Measurements from ENCODE around the gene CCDC92. TPM values are rescaled to one million over a fixed set of nuclear protein-coding genes. Genes with fewer than 3 reads are reported as not detected.

Gene CCDC92
- total RNA-seq, 1 experiment from 2014 or later, result 16.8 TPM

DNA sequence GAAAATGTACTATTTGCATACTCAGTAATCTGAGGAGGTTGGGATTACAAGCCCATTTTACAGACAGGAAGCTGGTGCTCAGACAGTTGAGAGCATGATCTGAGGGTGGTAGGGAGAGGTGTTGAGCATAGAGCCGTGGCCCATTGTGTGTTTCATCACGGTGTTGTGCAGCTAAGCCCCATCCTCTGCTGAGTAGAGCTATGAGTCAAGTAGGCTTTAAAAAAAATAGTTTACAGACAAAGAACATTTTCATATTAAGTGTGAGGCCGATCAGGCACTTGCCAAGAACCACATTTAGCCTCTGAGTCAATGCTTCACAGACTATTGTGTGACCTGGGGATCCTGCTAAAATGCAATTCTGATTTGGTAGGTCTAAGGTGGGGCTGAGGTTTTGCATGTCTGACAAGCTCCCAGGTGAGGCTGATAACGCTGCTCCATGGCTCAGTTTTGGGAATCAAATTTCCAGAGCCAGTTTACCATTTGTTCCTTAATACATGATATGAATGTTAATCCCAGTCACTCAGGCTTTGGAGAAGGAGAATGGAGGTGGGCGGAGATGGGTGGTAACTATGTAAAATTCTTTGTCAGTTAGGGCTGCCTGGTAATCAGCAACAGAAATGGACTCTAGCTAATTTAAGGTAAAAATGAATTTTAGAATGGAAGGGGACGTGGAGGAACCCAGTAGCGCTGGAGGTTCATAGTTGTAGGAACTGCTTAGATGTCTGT is 22.6 kb upstream of the CCDC92 start:
- Histone ChIP-seq H3K4me3 (ENCODE audit: low read depth, low read length) (no peak overlapping the region), H3K4me1 (peaks cover 20% of the 10 kb centered on the region), H3K9me3 (no peaks in the 10 kb centered on the region), H3K36me3 (ENCODE audit: control insufficient read depth, insufficient read depth, low read length) (peaks cover 3% of the 10 kb centered on the region; the same call in 1 of the 2 replicates), H3K27me3 (replicated peaks; ENCODE audit: control insufficient read depth, insufficient read depth, low read length) (no peaks in the 10 kb centered on the region)
- Mint-ChIP-seq H3K27me3 (ENCODE audit: insufficient read depth, unreplicated experiment) (no peaks in the 10 kb centered on the region), H3K4me3 (ENCODE audit: unreplicated experiment) (no peak overlapping the region), H3K4me1 (ENCODE audit: low read depth, unreplicated experiment) (peaks cover 12% of the 10 kb centered on the region), H3K36me3 (ENCODE audit: insufficient read depth, unreplicated experiment) (peaks cover 37% of the 10 kb centered on the region), H3K9me3 (ENCODE audit: unreplicated experiment) (no peaks in the 10 kb centered on the region), H3K27ac (ENCODE audit: unreplicated experiment) (peak overlapping the region; percentile 20)
- BruUV-seq (replicated peaks), result no TSS peak
- TF ChIP-seq, protein P1, sequence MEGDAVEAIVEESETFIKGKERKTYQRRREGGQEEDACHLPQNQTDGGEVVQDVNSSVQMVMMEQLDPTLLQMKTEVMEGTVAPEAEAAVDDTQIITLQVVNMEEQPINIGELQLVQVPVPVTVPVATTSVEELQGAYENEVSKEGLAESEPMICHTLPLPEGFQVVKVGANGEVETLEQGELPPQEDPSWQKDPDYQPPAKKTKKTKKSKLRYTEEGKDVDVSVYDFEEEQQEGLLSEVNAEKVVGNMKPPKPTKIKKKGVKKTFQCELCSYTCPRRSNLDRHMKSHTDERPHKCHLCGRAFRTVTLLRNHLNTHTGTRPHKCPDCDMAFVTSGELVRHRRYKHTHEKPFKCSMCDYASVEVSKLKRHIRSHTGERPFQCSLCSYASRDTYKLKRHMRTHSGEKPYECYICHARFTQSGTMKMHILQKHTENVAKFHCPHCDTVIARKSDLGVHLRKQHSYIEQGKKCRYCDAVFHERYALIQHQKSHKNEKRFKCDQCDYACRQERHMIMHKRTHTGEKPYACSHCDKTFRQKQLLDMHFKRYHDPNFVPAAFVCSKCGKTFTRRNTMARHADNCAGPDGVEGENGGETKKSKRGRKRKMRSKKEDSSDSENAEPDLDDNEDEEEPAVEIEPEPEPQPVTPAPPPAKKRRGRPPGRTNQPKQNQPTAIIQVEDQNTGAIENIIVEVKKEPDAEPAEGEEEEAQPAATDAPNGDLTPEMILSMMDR (IDR thresholded peaks at IDR 0.05; ENCODE audit: insufficient read depth in 1 of 2, low read depth in 1 of 2, low read length in 1 of 2, severe bottlenecking in 1 of 2, unreplicated experiment in 1 of 2), result no peak
- ChIA-PET CTCF (no interaction called here), POLR2A (no interaction called here)
- intact Hi-C loops (cut with micrococcal nuclease; ENCODE audit: unreplicated experiment), result no loop called here
- no peak for DNase-seq

DNA sequence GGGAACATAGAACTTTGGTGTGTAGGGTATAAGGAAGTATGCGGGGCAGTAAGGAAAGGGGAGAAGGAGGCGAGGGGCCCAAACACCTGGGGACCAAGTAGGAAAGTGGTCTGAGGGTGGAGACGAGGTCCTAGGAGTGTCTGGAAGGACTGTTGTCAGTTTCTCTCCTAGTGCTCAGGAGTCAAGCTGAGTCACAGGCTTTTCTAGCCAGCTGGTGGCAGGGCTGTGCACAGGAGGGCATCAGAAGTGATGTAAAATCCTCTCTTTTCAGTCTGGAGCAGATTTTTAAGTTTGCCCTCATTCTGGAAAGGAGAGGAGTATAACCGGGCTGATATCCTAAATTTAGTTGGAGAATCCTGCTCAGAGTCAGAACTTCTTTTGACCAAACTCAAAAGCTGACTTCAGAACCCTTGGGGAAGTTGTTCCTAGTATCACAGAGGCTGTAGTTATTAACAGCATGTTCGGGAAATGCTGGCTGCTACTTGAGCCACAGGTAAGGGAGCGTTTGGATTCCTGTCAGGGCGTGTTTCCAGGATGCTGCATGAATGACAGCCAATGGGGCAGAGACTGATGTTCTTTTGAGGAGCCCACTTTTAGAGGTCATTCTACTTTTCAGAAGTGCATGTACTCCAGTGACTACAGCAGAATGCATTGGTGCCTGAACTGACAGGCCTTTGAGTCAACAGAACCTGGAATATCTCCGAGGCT is 19.6 kb upstream of the CCDC92 start:
- peaks cover 25% of the 10 kb centered on the region for H3K4me1 Mint-ChIP-seq (ENCODE audit: low read depth, unreplicated experiment)
- DNase-seq, result no peak
- no peaks in the 10 kb centered on the region for H3K27me3 Mint-ChIP-seq (ENCODE audit: insufficient read depth, unreplicated experiment)
- Histone ChIP-seq H3K36me3 (ENCODE audit: control insufficient read depth, insufficient read depth, low read length) (peaks cover 5% of the 10 kb centered on the region; the same call in 1 of the 2 replicates), H3K4me3 (ENCODE audit: low read depth, low read length) (no peak overlapping the region), H3K4me1 (peaks cover 35% of the 10 kb centered on the region), H3K9me3 (no peaks in the 10 kb centered on the region), H3K27me3 (replicated peaks; ENCODE audit: control insufficient read depth, insufficient read depth, low read length) (no peaks in the 10 kb centered on the region)
- POLR2A ChIA-PET, result no interaction called here
- no peak overlapping the region for H3K4me3 Mint-ChIP-seq (ENCODE audit: unreplicated experiment)
- BruUV-seq (replicated peaks), result no TSS peak
- TF ChIP-seq, protein P1 (IDR thresholded peaks at IDR 0.05; ENCODE audit: insufficient read depth in 1 of 2, low read depth in 1 of 2, low read length in 1 of 2, severe bottlenecking in 1 of 2, unreplicated experiment in 1 of 2), result no peak
- CTCF ChIA-PET, result no interaction called here
- H3K9me3 Mint-ChIP-seq (ENCODE audit: unreplicated experiment), result no peaks in the 10 kb centered on the region
- peaks cover 63% of the 10 kb centered on the region for H3K36me3 Mint-ChIP-seq (ENCODE audit: insufficient read depth, unreplicated experiment)
- intact Hi-C loops (cut with micrococcal nuclease; ENCODE audit: unreplicated experiment), result no loop called here
- H3K27ac Mint-ChIP-seq (ENCODE audit: unreplicated experiment), result no peak overlapping the region

DNA sequence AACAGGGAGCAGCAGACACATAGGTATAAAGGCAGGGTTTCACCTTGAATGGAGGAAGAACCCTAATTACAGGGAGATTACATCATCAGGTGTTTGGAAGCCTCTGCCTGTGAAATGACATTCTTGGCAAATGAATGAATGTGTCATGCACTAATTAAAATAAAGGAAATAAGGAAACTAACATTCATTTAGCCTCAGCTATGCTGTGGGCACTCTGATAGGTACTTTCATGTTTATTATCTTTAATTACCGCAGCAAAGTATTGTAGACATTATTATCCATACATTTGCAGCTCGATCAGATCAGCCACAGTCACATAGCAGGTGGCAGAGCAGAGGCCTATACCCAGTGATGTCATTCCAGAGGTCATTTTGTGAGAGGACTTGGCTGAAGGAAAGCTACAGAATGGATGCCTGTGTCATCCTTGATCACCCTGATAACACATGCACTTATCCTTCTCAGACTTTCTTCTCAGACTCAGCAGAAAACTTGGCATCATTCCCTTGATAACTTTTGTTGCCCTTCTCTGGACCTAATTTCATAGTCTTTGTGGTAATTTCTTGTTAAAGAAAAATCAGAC is 18.8 kb upstream of the CCDC92 start:
- Histone ChIP-seq H3K36me3 (ENCODE audit: control insufficient read depth, insufficient read depth, low read length) (peaks cover 5% of the 10 kb centered on the region; the same call in 1 of the 2 replicates), H3K4me1 (peaks cover 35% of the 10 kb centered on the region), H3K9me3 (no peaks in the 10 kb centered on the region), H3K4me3 (ENCODE audit: low read depth, low read length) (no peak overlapping the region), H3K27me3 (replicated peaks; ENCODE audit: control insufficient read depth, insufficient read depth, low read length) (no peaks in the 10 kb centered on the region)
- ChIA-PET CTCF (no interaction called here), POLR2A (no interaction called here)
- Mint-ChIP-seq H3K27me3 (ENCODE audit: insufficient read depth, unreplicated experiment) (no peaks in the 10 kb centered on the region), H3K36me3 (ENCODE audit: insufficient read depth, unreplicated experiment) (peaks cover 66% of the 10 kb centered on the region), H3K9me3 (ENCODE audit: unreplicated experiment) (no peaks in the 10 kb centered on the region), H3K4me1 (ENCODE audit: low read depth, unreplicated experiment) (peaks cover 25% of the 10 kb centered on the region), H3K4me3 (ENCODE audit: unreplicated experiment) (no peak overlapping the region), H3K27ac (ENCODE audit: unreplicated experiment) (peak overlapping the region; percentile 82)
- intact Hi-C loops (cut with micrococcal nuclease; ENCODE audit: unreplicated experiment), result no loop called here
- TF ChIP-seq, protein P1 (IDR thresholded peaks at IDR 0.05; ENCODE audit: insufficient read depth in 1 of 2, low read depth in 1 of 2, low read length in 1 of 2, severe bottlenecking in 1 of 2, unreplicated experiment in 1 of 2), result no peak
- no TSS peak for BruUV-seq (replicated peaks)
- DNase-seq, result no peak
